Pulmonary artery endothelial cell (primary cell): ENCODE data around the gene ZEB2. TPM values are rescaled to one million over a fixed set of nuclear protein-coding genes. Genes with fewer than 3 reads are reported as not detected.

Experiments used
- DNase-seq: peaks from one replicate; pipeline ENCODE4 v3.0.0-alpha.2; 2011; ENCODE audit warnings: low read depth, low spot score
- total RNA-seq: library from RNA; depleted of rRNA; stranded (reverse); fragments of >200 nt; gene quantifications from 2 replicates; pipeline ENCODE4 v1.2.3, GENCODE V29; 2014

Gene ZEB2
- total RNA-seq, 1 donor from 2014 or later, result 22.5 TPM

DNA sequence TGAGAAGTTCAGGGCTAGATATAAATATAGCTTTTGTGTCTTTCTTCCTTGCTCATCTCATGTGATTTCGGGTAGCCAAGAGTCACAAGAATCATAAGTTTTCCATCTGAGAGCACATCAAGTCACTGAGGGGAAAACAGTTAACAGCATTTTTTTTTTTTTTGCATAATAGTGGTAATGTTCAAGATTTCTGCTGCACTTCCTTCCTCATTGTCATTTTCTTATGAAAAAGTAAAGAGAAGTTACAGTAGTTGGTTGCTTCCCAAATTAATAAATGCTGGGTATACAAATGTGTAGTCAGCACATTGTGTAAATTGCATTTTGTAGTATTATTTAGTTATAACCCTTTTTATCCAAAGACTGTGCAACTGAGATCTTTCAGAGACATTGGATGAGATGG, 93.6 kb downstream of the ZEB2 start:
- DNase-seq, result no peak

DNA sequence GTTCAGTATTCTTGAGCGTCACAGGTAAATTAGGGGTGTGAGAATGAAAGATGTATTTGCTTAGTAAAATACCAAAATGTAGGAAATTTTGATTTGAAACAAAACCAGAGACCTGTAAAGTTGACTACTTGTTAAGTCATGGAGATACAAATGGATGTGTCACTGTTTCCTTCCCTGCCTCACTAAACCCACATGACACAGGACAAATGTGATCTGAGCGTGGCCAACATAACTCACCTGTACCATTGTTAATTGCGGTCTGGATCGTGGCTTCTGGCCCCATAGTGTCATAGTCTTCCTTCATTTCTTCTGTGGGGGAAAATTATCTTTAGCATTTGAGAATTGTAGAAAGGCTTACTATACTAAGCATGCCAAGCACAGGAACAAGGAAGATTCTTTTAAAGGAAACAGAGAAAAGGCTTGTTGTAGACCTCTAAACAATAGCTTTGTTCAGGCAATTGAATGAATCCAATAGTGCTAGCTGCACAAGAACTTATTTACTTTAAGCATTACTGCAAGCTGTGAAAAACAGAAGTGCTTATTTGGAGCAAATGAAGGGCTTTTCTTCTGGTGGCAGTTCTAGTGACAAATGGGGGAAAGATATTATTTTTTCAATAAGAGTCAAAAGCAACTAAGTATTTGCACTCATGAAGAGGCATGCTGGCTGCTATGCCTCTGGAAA, 95.2 kb downstream of the ZEB2 start:
- DNase-seq, result no peak

DNA sequence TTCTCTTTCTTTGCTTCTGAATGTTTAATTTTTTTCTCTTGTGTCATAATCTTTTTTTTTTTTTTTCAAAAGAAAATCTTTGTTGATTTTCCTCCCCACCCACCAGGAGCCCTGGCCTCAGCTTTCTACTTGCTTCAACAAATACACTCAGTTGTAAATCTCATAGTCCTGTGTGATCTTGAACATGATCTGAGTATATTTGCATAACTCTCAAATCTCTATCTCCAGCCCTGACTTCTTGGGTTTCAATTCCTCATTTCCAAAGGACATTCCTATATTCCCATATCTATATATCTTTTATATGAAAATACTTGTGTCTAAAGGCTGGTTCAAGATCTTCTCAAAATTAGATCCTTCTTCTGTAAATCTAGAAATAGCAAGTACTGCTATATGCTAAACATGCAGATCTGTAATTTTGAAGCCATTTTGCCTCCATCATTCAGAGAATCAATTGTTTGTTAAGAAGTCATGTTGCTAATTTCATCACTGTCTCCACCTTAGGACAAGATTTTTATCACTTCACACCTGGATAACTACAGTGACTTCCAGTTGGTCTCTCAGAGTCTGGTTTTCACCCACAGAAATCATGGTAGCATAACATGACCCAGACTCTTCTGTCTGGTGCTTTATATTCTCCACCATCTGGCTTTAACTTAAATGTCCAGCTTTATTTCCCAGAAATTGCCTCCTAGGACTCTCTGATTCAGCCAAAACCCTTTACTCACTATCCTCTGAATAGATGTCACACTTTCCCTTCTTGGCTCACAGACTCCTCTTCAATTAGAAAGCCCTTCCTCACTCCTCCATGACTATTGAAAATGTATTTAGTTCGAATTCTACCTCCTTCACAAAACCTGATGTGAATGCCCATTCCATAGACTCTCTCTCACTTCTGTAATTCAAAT, 98.1 kb downstream of the ZEB2 start:
- no peak for DNase-seq

DNA sequence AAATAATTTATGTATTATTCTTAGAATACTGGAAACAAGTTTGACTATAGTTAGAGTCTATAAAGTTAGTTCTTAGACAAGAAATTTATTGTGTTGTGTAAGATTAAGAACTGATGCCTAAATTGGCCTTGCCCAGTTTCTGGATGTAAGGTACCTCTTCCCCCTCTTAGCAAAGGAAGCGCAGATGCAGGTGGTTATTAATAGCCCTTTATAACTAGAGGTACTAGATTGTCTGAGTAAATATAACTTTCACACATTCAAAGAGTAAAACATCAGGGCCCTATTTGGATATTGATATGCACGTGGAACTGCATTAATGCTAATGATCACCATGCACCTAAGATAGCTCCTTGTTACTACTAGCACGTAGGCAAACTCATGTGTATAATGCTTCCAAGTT, 100.7 kb downstream of the ZEB2 start:
- no peak for DNase-seq

DNA sequence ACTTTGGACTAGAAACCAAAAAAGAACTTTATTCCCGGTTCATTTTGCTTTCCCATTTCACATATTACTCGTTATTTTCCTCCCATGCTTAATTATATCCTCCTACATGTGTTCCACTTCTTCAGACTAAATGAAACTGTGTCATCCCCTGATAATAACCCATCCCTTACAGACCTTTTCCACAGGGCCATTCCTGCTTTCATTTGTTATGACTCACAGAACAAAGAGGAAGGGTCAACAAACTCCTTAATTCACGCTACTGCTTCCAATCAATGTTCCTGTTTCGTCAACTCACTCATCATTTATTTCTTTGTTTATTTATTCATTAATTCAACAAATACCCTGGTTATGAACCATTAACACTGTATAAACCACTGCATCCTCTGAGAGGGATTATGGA, 104.5 kb downstream of the ZEB2 start:
- DNase-seq, result no peak

DNA sequence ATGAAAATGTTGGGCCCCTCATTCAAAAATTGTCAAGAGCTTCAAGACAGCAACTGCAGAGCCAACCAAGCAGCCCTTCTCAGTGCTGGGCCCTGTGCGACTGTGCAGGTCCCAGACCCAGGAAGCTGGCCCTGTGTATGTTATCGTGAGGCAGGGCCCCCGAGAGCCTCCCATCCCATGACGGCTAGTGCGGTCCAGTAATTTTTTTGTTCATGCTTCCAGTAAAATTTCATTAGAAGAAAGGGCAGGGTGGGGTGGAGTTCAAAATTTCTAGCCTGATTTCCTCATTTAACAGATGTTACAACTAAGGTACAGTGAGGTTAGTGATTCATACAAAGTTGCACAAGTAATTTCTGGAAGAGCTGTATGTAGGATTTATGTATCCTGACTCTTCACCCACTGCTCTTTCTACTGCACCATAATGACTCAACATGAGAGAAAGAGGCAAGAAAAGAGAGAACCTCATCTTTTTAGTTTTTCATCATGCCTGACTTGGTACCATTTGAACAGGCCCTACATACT, 105.5 kb downstream of the ZEB2 start:
- no peak for DNase-seq

DNA sequence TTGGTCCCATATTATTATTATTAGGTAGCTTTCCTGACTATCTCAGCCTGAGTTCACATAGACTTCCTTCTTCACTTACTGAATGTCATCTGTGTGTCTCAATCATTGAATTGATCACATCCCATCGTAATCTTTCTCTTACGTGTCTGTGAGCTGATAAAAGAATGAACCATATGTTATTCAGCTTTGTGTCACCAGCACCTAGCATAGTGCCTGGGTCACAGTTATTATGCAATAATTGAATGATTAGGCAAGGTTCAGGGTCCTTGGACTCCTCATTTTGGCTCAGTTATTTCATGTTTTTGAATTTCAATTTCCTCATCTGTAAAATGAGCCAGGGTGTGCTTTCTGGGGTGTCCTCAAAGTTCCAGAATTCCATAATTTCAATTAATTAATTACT, 107.2 kb downstream of the ZEB2 start:
- no peak for DNase-seq

DNA sequence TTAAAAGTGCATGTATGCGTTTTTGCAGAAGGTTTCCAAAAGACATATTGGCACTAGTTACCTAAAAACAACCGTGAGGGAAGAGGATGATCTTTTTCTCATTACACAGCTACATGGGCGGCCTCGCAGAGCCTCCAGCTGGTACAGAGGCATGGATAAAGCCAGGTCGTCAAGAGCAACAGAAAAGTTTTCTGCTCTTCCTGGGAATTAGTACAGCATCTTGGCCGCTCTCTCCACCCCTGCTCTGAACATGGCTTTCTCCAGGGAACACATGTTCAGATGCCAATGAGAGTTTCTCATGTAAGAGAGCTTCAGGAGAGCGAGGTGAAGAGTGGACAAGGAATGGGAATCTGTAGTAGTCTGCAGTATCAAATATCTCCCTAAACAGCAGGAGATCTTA, 108.4 kb downstream of the ZEB2 start:
- DNase-seq, result no peak

DNA sequence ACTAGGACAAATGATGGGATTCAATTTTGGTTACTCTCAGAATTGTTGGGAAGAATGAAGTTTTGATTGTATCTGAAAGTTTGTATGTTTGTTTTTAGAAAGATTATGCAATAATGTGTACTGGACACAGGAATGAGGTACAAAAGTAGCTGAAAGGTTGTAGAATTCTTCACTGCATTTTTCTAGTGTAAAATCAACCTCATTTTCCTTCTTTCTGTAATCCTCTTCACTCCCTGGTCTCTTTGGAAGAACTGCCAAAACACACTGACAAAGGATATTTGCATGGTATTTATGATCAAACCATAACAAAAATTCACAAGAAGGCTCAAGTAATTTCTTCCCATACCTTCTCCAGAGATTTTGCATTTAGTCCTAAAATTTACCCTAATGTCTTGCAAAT, 110.7 kb downstream of the ZEB2 start:
- no peak for DNase-seq

DNA sequence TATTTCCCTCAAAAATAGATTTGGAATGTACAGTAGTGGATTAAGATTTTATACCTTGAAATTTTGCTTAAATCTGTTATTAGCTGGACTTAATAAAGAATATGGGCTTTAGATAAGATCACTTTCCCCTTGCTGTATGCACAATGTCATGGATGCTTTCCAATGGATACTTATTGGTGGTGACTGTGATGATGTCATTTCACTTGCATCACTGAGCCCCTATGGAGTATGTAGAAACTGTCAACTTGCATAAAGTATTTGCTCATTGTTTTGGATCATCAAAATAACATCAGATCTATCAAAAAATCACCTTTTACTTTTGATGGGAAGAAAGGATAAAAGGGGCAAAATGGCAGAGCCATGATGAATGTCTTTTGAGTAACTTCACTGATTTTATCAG, 112.7 kb downstream of the ZEB2 start:
- no peak for DNase-seq

DNA sequence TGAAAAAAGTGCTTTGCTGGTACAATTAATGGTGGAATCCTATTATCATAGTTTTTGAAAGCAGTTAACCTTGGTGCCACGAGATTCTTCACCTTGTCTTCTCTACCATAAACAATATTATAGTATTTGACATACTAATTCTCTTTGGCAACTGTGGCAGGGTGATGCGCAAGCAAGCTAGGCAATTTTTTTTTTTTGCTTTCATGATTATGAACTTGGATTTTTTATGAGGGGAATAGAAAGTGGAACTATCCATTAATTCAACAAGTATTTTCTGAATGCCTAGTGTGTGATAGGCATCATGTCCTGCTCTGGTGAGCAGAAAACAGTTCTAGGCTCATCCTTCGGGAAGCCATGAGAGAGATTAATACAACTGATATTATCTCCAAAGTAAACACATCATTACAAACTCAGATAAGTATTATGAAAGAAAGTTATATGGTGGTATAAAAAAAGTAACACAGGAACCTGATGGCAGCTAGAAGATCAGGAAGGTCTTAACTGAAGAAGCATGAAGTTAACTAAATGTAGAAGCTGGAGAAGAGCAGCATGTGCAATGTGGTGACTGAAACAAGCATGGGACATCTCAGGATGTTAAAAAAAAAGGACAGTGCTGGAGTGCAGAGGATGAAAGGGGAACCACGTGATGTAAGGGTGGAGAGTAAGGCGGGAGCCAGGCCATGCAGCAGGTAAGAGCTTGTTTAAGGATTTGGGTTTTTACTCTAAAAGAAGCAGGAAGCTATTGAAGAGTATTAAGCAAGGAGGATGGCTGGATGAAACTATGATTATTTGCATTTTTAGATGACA, 113.7 kb downstream of the ZEB2 start:
- DNase-seq, result no peak

DNA sequence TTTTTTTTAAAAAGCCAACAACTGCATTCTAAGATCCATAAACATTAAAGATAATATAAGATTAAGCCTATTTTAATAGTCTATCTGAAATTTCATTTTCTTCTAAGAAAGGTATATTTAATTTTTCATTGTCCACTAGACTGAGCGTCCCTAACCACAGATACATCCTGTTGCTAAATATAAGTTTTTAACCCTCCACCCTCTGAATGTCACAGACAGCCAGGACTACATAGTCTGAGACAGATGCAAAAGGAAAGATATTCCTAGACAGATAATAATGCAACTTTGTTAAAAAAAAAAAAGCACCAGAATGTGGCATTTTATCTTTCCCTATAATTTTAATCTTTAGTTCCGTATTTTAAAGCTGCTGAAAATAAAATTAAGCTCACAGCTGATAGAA, 114.6 kb downstream of the ZEB2 start:
- DNase-seq, result no peak

DNA sequence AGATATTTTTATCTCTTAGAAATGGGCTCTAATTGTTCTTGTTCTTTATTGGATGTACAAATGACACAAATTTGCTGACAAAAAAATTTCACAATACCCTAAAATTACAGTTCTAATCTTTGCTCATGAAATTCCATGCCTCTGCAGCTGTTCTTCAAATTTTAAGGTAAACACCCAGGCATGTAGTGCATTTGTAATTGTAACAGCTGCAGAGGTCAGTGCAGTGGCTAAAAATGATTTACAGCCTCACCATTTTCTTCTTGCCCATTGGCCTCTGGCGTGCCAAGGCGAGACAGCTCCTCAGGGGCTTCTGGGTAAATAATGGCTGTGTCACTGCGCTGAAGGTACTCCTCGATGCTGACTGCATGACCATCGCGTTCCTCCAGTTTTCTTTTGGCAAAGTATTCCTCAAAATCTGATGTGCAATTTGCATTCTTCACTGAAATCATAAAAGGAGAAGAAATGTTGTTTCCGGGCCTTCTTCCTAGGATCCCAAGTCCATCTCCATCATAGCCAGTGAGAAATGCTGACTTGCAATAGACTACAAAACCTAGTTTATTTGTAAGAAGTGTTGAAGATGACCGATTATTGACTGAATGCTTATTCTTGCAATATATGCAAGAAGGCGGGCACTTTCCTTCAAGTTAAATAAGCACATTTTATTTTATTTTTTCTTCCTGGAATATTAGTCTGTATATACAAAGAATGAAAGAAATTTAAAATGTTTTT, 115.2 kb downstream of the ZEB2 start:
- DNase-seq, result no peak

DNA sequence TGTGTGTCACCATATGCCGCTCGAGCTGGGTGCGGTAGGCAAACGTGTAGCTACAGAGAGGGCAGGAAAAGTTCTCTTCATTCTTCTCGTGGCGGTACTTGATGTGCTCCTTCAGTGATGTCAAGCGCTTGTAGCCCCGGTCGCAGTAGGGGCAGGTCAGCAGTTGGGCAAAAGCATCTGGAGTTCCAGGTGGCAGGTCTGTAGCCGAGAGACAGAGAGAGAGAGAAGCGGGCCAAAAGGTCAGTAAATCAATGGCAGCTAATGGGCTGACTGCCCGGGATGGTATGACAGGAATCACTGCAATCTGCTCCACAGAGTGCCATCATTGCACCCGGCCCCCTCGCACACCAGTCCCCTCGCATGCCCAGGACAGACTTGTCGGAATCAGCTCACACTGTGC, 116.0 kb downstream of the ZEB2 start:
- DNase-seq, result no peak

DNA sequence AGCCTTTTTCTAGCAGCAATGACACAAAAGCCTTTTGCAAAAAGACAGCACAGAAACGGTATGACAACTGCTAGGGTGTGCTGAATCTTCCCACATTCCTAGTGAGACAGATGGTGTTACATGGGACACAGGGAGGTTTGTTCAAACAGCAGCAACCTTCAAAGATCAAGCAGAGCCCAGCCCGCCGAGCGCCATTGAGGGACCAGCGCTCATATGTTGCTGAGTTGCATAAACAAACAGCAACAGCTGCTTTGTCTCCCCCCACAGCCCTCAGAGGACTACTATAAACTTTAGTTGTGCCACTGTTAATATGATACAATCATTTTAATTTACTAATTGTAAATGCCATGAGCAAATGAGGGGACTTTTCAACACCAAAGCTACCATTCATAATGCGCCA, 117.7 kb downstream of the ZEB2 start:
- no peak for DNase-seq

DNA sequence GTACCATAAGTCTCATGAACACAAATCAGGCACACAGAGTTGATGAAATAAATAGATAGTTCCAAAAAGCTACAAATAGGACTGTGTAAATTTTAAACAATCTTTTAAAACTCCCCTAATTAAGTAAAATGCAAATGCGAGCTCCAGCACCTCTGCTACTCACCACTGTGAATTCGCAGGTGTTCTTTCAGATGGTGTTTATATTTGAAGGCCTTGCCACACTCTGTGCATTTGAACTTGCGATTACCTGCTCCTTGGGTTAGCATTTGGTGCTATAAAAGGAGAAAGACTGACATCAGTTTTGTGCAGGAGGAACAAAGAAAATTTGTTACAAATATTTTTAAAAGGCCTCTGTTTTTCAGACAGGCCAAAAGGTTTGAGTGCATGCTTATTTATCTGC, 118.9 kb downstream of the ZEB2 start:
- DNase-seq, result no peak

DNA sequence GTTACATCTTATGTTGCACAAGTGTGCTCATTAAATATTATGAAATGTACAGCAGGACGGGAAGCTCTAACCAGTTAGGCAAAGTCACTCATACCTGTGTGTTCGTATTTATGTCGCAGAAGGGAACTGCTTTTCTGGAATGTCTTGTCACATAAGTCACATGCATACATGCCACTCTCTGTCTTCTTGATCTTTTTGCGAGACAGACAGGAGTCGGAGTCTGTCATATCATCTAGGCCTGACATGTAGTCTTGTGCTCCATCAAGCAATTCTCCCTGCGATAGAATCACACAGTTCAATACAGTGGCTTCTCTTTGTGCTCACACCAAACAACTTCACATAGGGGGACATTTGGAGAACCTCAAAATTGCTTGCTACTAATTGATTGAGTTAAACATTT, 123.6 kb downstream of the ZEB2 start:
- no peak for DNase-seq

DNA sequence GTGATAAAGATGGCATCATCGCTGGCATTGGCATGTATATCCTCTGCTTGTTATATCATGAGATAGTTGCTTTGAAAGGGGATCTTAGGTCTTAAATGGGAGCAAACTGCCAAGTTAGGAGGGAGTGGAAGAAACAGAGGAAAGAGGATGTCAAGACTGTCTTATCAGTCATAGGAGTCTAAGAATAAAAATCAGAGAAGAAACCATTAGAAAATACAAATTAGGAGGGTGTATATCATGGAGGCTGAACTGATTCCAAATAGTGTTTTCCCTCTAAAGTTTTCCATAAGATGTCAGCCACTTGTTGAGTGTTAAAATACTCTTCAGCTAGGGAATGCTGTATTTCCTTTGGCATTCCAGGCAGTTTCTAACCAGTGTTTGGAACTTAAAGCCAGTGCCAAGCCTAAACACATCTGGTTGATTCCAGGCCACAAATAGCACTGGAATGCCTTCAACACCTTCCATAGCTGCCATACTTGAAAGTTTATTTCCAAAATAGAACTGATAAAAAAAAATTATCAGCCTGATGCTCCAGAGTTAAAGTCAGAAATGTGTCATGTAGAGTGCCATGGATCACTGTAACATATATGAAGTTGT, 129.4 kb downstream of the ZEB2 start:
- no peak for DNase-seq

DNA sequence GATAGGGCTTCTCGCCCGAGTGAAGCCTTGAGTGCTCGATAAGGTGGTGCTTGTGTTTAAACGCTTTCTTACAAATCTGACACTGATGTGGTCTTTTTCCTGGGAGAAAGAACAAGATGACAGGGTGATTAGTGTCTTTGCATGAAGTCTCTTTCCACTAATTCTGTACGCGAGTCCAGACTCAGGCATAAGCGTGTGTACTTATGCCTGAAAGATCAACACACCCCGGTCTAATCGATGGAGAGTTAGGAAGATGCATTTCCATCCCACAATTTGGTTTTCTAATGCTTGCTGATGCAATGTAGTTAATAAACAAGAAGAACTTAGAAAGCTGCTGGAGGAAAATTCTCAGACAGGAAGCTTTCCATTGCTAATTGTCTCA, 130.0 kb downstream of the ZEB2 start:
- no peak for DNase-seq

DNA sequence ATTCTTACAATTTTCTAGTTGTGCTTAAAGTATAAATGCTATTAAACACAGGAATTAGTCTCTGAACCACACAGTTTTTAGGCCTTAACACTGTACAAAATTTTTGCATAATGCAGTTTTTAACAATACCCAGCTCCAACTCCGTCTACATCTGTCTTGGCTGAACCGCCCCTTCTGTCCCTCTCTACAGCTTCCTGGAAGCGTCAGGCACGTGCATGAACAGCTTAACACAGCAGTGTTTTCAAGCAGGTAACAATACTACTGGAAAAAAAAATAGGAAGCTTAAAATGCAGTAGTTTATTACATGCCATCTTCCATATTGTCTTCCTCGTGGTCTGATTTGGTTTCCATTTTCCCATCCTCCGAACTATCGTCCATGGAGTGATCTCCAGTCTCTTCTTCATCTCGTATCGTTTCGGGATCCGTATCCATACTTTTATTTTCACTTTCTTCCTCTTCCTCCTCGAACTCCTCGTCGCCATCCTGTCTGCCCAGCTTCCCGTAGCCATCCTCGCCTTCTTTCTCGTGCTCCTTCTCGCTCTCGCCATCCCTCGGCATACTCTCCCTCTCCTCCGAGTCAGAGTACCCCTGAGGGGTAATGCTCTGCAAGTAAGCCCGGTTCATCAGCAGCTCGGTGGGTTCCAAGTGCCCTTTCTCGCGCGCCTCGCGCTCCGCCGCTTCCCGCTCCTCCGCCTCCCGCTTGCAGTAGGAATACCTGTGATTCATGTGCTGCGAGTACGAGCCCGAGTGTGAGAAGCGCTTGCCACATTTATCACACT, 130.6 kb downstream of the ZEB2 start:
- DNase-seq, result no peak
